ENCODE measurements around the gene TMEM40. TPM values are rescaled to one million over a fixed set of nuclear protein-coding genes. Genes with fewer than 3 reads are reported as not detected.

TMEM40 gene
- total RNA-seq, 4 donors from 2014 or later = not detected

DNA sequence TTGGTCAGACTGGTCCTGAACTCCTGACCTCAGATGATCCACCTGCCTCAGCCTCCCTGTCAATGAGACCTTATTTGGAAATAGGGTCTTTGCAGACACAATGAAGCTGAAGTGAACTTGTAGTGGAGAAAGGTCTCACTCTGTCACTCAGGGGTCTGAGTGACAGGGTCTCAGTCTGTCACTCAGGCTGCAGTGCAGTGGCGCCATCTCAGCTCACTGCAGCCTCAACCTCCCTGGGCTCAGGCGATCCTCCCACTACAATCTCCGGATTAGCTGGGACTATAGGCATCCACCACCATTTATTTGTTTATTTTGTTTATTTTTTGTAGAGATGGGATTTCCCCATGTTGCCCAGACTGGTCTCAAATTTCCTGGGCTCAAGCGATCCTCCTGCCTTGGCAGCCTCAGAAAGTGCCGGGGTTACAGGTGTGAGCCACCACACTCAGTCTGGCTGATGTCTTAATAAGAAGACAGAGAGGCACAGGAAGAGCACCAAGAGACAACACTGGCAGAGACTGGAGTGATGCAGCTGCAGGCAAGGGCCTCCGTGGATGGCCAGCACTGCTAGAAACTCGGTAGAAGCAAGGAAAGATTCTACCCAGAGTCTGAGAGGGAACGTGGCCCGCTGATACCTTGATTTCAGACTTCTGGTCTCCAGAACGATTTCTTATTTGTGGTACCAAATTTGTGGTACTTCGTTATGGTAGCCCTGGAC is 68.9 kb downstream of the TMEM40 start:
- H3K27me3 ChIP-seq = no peaks in the 10 kb centered on the region
- no peaks in the 10 kb centered on the region for H3K36me3 ChIP-seq
- H3K4me3 ChIP-seq (replicated peaks in 1 of 3) = no peak overlapping the region
- H3K27ac ChIP-seq = no peak overlapping the region
- peaks cover 0 to 3% of the 10 kb centered on the region in 2 donors for H3K4me1 ChIP-seq
- H3K9me3 ChIP-seq = no peaks in the 10 kb centered on the region
- 83 to 87% methylated on average over 11 of the region's 11 CpGs for WGBS, 2 donors
- TF ChIP-seq, protein P1, sequence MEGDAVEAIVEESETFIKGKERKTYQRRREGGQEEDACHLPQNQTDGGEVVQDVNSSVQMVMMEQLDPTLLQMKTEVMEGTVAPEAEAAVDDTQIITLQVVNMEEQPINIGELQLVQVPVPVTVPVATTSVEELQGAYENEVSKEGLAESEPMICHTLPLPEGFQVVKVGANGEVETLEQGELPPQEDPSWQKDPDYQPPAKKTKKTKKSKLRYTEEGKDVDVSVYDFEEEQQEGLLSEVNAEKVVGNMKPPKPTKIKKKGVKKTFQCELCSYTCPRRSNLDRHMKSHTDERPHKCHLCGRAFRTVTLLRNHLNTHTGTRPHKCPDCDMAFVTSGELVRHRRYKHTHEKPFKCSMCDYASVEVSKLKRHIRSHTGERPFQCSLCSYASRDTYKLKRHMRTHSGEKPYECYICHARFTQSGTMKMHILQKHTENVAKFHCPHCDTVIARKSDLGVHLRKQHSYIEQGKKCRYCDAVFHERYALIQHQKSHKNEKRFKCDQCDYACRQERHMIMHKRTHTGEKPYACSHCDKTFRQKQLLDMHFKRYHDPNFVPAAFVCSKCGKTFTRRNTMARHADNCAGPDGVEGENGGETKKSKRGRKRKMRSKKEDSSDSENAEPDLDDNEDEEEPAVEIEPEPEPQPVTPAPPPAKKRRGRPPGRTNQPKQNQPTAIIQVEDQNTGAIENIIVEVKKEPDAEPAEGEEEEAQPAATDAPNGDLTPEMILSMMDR (IDR thresholded peaks at IDR 0.05) = no peak
- no peak for TF ChIP-seq POLR2A (IDR thresholded peaks at IDR 0.05)
- no peak for DNase-seq
- intact Hi-C loops (cut with DNase I) = no loop called here

DNA sequence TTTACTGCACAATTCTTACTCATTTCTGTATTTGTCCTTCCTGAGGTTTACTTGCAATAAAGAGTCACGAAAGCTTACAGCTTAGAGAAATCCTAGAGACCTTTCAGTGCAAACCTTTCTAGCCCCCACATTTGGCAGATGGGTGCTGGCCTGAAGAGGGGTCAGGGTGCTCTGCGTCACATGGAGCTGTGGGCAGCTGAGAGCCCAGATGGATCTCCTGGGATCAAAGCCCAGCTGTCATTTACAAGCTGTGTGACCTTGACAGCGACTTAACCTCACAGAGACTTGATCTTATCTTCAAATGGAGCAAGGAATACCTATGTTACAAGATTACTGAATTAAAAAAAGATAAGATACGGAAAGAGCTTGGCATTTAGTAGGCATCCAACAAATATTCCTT is 71.1 kb downstream of the TMEM40 start:
- 80 to 83% methylated on average over 4 of the region's 4 CpGs for WGBS, 2 donors
- no peak overlapping the region for H3K27ac ChIP-seq
- TF ChIP-seq, protein P1 (IDR thresholded peaks at IDR 0.05) = no peak
- no peak for TF ChIP-seq POLR2A (IDR thresholded peaks at IDR 0.05)
- no peaks in the 10 kb centered on the region for H3K4me1 ChIP-seq
- H3K27me3 ChIP-seq = no peaks in the 10 kb centered on the region
- intact Hi-C loops (cut with DNase I) = no loop called here
- H3K36me3 ChIP-seq = no peaks in the 10 kb centered on the region
- no peak overlapping the region for H3K4me3 ChIP-seq (replicated peaks in 1 of 3)
- no peak for DNase-seq
- H3K9me3 ChIP-seq = no peaks in the 10 kb centered on the region

DNA sequence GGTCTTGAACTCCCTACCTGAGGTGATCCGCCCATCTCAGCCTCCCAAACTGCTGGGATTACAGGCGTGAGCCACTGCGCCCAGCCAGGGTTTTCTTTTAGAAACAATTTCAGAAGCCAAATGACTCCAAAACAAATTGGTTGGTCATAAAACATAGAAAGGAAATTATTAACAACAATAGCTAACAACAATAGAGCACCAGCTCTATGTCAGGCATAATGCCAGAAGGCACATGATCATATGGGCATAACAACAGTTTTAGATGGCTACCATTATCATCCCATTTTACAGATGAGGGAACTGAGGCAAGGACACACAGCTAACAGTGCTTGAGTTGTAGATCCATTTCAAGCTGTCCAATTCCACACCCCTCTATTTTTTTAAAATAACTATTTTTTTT is 73.0 kb downstream of the TMEM40 start:
- Histone ChIP-seq H3K9me3 (no peaks in the 10 kb centered on the region), H3K27me3 (no peaks in the 10 kb centered on the region), H3K4me1 (peaks cover 0 to 5% of the 10 kb centered on the region in 2 donors), H3K4me3 (replicated peaks in 1 of 3) (no peak overlapping the region), H3K27ac (no peak overlapping the region), H3K36me3 (no peaks in the 10 kb centered on the region)
- intact Hi-C loops (cut with DNase I) = no loop called here
- WGBS, 2 donors = 89% methylated on average over 3 of the region's 3 CpGs
- DNase-seq = no peak
- no peak for TF ChIP-seq POLR2A (IDR thresholded peaks at IDR 0.05)

Other genes with a start within 250 kb of the TMEM40 start
- gene MKRN2OS, start 213.8 kb downstream of the TMEM40 start, total RNA-seq = not detected
- 10 to 100 TPM; 37.8 to 53.6 (median 40.7) TPM for gene MKRN2, start 202.2 kb downstream of the TMEM40 start, total RNA-seq
- 100 to 1,000 TPM; 151 to 174 (median 163) TPM for gene RAF1, start 95.1 kb downstream of the TMEM40 start, total RNA-seq
- 10 to 100 TPM in 3 of 4 donors, 1 to 10 TPM in 1; 9.7 to 18.0 (median 12.4) TPM for gene CAND2, start 37.4 kb upstream of the TMEM40 start, total RNA-seq
- gene RPL32, start 82.3 kb upstream of the TMEM40 start, total RNA-seq = 1,000 to 10,000 TPM in 3 of 4 donors, 100 to 1,000 TPM in 1; 809 to 4,142 (median 1,511) TPM

Measured in thyroid gland (tissue), 4 donors.